T-helper 2 cell treated with Interferon-gamma antibody and Interleukin-4, amounts not matched to agents 100 ng/mL and 5 ng/mL, for 36 hours (primary cell): Measurements from ENCODE around the gene CELA3A. TPM values are rescaled to one million over a fixed set of nuclear protein-coding genes. Genes with fewer than 3 reads are reported as not detected.
"Not testable (repeated sequence)": the region's sequence is repeated elsewhere in the genome, so short reads cannot be mapped to it uniquely, and the experiment has no call there.

ENCODE experiments used
- intact Hi-C: fragments of 100-400 bp; cut with micrococcal nuclease; formaldehyde crosslinking; loops from one replicate; pipeline ENCODE4 v1.15.1; 2023
- total RNA-seq: library from RNA; stranded (reverse); gene quantifications from 2 replicates; pipeline ENCODE4 v1.2.3, GENCODE V29; 2022

The CELA3A gene
- total RNA-seq, 1 donor from 2014 or later: not detected

DNA sequence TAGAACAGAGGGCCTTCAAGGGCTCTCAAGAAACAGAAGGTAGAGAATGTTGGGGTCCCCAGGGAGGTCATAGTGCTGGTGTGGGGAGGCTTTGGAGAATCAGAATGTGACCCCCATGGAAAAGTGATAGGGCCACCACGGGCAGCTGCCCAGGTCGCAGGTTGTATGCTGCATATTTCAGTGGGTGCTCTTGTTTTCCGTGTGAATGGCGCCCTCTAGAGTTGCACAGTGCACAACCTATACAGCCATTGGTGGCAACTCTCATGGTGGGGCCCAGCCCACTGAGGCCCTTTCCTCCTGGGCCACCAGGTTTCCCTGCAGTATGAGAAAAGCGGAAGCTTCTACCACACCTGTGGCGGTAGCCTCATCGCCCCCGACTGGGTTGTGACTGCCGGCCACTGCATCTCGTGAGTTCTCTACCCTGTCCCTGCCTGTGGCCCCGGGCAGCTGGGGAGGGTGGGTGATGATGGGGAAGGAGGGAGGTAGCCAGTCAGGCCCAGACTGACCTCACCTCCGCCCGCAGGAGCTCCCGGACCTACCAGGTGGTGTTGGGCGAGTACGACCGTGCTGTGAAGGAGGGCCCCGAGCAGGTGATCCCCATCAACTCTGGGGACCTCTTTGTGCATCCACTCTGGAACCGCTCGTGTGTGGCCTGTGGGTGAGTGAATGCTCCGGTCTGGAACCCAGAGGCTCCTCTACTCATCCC is 20.8 kb upstream of the CELA3A start:
- intact Hi-C loops: not testable (repeated sequence)

DNA sequence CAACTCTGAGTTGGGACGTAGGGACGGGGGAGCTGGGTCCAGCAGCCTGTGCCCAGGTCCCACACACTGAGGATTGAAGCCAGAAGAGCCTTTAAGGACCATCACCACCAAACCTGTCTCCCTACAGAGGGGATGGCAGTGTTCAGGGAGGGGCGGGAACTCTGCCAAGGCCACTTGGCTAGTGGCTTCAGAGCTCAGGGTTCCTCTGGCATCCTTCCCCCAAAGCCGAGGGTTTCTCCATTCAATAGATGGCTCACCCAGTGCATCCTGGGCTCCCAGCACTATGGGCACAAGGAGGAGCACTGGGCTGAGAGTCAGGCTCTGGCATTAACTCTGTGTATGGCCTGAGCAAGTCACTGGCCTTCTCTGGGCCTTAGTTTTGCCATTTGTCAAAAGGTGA is 20.2 kb upstream of the CELA3A start:
- intact Hi-C loops: not testable (repeated sequence)

DNA sequence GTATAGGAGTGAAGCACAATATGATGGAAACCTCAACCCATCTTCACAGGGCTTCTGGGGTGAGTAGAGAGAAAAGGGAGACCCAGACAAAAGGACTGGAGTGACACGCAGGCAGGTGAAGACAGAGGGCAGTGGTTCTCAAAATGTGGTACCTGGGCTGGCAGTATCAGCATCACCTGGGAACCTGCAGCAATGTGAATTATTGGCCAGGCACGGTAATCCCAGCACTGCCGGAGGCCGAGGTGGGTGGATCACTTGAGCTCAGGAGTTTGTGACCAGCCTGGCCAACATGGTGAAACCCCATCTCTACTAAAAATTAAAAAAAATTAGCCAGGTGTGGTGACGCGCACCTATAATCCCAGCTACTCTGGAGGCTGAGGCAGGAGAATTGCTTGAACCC is 19.3 kb upstream of the CELA3A start:
- intact Hi-C loops: not testable (repeated sequence)

DNA sequence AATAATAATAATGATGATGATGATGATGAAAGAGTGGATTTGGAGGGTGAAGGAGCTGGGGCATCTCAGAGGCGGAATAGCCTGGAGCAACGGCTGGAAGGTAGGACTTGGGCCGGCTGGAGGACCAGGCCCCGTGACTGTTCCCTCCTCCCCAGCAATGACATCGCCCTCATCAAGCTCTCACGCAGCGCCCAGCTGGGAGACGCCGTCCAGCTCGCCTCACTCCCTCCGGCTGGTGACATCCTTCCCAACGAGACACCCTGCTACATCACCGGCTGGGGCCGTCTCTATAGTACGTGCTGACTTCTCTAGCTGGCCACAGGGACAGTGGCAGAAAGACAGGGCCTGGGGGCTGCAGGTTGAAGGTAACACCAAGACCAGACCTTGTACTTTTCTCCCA is 17.9 kb upstream of the CELA3A start:
- intact Hi-C loops: not testable (repeated sequence)

DNA sequence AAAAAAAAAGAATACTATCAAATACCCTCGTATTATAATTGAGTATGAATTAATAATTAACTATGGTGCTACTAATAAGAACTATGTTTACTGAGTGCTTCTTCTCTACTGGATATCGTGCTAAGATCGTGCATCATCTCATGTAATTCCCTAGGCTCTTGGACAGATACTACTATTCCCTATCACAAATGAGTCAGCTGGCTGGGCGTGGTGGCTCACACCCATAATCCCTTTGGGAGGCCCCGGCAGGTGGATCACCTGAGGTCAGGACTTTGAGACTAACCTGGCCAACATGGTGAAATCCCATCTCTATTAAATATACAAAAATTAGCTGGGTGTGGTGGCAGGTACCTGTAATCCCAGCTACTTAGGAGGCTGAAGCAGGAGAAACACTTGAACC is 15.6 kb upstream of the CELA3A start:
- intact Hi-C loops: loop anchor here (2.0 kb wide), 1 partner anchor 23 kb away; no protein-coding TSS in a partner anchor

DNA sequence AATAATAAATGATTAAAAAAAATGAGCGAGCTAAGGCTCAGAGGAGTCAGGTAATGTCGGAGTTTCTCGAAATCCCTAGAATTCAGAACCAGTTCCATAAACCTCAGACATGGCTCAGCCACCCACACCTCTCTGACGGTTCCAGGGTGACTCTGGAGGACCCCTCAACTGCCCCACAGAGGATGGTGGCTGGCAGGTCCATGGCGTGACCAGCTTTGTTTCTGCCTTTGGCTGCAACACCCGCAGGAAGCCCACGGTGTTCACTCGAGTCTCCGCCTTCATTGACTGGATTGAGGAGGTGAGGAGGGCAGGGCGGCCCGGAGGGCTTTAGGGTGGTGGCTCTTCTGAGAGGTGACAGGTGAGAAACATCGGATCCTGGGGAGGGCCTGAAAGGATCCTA is 15.1 kb upstream of the CELA3A start:
- intact Hi-C loops: loop anchor here (2.0 kb wide), 1 partner anchor 22 kb away; no protein-coding TSS in a partner anchor

DNA sequence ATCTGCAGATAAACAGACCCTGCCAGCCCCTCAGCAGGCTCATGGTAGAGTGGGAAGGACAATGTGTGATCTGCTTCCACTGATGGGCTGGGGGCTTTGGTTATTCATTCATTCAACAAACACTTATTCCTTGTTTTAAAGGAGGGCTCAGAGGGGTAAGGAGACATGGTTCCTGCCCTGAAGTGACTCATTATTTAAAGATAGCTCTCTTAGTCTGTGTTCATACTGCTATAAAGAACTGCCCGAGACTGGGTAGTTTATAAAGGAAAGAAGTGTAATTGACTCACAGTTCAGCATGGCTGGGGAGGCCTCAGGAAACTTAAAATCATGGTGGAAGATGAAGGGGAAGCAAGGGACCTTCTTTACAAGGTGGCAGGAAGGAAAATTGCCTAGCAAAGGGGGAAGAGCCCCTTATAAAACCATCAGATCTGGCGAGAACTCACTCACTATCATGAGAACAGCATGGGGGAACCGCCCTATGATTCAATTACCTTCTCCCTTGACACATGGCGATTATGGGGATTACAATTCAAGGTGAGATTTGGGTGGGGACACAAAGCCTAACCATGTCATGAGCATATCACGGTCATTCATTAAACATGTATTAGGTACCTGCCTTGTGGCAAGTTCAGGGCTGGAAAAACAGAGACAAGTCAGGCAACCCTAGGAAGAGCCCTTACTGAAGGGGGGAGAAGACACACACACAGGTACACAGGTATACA is 11.6 kb upstream of the CELA3A start:
- intact Hi-C loops: not testable (repeated sequence)

DNA sequence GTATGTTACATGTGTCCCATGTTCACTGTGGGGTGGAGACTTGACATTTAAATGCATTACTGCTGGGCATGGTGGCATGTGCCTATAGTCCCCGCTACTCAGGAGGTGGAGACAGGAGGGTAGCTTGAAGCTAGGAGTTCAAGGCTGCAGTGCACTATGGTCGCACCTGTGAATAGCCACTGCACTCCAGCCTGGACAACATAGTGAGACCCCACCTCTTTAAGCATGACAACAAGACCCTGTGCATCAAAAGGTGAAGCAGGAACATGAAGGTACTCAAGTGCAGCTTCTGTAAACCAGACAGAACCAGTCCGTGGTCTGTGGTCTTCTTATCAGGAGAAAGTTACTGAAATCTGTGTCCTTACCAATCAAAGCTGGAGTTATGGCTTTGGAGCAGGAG is 9.3 kb upstream of the CELA3A start:
- intact Hi-C loops: not testable (repeated sequence)

DNA sequence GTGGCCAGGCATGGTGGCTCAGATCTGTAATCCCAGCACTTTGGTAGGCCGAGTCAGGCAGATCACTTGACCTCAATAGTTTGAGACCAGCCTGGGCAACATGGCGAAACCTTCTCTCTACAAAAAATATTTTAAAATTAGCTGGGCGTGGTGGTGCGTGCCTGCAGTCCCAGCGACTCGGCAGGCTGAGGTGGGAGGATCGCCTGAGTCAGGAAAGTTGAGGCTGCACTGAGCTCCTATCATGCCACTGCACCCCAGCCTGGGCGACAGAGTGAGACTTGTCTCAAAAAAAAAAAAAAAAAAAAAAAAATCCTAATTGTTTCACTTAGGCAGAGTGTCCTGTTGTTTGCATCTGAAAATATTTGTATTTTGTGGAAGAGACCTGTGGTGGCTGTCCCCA is 6.7 kb upstream of the CELA3A start:
- intact Hi-C loops: not testable (repeated sequence)

DNA sequence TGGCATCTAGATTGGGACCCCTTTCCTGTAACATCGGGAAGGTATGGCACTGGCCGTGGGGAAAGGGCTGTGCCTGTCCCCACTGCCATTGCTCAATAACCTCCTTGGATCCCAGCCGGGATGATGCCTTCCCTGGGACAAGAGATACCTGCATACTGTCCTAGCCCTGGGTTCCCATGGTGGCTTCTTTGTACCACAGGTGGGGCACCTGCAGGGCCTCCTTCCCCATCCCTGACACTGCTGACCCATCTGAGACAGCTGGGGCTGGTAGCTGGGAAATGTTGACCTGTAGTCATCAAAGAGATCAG is 4.8 kb upstream of the CELA3A start:
- intact Hi-C loops: not testable (repeated sequence)

DNA sequence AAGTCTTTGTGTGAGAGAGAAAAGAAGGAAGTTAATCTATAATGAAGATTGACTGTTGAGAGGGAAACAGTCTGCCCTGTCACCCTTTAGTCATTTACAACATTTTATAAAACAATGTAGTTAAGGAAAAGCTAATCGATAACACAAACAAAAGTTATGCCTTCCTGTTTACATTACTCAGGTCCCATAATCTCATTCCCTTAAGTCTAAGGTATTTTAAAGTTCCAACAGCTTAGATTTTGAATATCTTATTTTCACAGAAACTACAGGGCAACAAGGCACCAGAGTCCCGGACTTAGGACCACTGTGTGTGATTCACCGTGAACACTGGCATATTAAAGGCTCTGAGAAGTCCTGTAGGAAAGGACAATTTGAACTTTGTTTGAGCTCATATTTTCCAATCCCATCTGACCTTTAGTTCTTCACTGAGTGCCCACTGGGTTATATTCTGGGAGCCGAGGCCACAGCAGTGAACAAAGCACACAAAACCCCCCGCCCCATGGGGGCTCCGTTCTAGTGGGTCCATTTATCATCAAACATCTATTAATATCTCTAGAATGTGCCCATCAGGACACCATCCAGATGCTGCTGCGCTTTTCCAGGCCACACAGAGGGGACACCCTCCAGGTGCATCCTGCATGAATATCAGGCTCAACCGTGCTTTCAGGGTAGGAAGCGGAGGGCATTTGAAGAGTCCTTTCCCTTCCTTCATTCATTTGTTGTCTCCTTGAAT is 3.4 kb upstream of the CELA3A start:
- intact Hi-C loops: not testable (repeated sequence)

DNA sequence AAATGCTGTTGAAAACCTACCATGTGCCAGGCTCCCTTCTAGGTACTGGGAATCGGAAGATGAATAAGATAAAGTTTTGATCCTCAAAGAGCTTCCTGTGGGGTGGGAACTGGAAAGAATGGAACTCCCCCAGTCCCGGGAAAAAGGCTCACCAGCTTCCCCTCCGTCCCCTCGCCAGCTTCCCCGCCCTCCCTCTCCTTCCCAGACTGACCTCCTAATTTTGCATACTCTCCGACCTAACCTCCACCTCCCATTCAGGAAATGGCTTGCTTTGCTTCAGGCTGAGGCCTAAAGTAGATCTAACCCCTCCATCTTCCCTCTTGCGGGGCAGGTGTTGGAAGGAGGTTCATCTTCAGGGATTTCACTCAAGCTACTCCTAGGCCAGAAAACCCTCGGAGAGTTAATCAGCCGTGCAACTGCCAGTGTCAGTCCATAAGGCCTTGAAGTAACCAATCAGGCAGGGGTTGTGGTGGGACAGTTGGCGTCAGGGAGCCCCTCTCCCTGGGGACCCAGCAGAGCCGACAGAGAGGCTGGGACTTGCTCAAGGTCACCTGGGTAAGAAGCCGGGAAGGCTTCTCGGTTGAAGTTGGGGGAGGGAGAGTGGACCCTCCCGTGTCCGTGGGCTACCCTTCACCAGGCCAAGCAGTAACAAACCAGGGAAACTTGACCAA is 2.7 kb upstream of the CELA3A start:
- intact Hi-C loops: not testable (repeated sequence)

DNA sequence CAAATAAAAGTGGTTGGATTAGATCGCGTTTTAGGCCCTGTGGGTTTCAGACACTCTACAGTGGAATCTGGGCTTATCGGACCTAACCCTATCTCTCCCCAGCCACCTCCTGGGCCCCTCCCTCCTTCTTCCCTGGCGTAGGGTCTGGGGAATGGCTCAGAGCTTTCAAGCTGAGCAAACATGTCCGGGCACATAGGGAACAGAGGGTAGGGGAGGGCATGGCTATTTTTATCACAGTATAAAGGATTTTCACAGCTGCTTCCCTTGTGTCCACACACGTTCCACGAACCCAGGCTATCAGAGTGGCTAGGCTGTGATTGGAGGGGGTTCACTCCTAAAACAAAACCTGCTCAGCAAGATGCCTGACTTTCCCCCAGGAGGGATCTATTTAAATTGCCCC is 1.8 kb upstream of the CELA3A start:
- intact Hi-C loops: not testable (repeated sequence)

DNA sequence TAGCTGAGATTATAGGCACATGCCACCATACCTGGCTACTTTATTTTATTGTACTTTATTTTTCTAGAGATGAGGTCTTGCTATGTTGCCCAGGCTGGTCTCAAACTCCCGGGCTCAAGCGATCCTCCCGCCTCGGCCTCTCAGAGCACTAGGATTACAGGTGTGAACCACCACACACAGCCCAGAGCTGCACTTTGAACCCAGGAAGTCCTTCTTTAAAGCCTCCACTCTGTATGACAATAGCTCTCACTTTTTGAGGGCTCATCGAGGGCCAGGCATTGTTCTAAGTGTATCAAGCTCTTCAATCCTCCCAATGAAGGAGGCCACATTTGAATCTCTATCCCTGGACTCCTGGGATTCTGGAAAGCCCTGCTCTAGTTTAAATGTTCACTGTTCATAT is 1.0 kb downstream of the CELA3A start:
- intact Hi-C loops: not testable (repeated sequence)

DNA sequence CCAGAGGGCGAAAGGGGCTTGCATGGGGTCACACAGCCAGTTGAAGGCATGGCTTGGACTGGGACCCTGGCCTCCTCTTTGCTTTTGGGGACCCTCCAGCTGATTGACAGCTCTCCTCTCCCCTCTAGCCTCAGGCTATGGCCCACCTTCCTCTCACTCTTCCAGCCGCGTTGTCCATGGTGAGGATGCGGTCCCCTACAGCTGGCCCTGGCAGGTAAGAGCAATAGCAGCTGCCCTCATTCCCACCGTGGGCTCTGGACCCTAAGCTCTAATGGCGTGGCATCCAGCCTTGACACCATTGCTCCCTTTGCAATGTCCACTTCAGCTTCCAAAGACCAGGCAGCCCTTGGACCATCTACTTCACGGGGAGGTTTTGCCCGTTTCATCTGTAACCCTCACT is 1.4 kb downstream of the CELA3A start:
- intact Hi-C loops: not testable (repeated sequence)

DNA sequence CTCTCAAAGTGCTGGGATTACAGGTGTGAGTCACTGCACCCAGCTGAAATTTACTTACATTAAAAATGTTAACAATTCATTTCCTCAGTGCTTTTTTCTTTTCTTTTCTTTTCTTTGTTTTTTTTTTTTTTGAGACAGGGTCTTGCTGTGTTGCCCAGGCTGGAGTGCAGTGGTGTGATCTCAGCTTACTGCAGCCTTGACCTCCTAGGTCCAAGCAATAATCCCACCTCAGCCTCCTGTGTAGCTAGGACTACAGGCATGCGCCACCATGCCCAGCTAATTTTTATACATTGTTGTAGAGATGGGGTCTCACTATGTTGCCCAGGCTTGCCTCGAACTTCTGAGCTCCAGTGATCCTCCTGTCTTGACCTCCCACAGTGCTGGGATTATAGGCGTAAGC is 2.5 kb downstream of the CELA3A start:
- intact Hi-C loops: not testable (repeated sequence)

DNA sequence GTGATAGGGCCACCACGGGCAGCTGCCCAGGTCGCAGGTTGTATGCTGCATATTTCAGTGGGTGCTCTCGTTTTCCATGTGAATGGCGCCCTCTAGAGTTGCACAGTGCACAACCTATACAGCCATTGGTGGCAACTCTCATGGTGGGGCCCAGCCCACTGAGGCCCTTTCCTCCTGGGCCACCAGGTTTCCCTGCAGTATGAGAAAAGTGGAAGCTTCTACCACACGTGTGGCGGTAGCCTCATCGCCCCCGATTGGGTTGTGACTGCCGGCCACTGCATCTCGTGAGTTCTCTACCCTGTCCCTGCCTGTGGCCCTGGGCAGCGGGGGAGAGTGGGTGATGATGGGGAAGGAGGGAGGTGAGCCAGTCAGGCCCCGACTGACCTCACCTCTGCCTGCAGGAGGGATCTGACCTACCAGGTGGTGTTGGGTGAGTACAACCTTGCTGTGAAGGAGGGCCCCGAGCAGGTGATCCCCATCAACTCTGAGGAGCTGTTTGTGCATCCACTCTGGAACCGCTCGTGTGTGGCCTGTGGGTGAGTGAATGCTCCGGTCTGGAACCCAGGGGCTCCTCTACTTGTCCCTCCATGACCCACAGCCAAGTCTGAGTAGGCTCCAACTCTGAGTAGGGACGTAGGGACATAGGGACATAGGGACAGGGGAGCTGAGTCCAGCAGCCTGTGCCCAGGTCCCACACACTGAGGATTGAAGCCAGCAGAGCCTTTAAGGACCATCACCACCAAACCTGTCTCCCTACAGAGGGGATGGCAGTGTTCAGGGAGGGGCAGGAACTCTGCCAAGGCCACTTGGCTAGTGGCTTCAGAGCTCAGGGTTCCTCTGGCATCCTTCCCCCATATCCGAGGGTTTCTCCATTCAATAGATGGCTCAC is 4.0 kb downstream of the CELA3A start:
- intact Hi-C loops: not testable (repeated sequence)

DNA sequence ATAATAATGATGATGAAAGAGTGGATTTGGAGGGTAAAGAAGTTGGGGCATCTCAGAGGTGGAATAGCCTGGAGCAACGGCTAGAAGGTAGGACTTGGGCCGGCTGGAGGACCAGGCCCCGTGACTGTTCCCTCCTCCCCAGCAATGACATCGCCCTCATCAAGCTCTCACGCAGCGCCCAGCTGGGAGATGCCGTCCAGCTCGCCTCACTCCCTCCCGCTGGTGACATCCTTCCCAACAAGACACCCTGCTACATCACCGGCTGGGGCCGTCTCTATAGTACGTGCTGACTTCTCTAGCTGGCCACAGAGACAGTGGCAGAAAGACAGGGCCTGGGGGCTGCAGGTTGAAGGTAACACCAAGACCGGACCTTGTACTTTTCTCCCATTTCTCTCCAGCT is 5.3 kb downstream of the CELA3A start:
- intact Hi-C loops: not testable (repeated sequence)

DNA sequence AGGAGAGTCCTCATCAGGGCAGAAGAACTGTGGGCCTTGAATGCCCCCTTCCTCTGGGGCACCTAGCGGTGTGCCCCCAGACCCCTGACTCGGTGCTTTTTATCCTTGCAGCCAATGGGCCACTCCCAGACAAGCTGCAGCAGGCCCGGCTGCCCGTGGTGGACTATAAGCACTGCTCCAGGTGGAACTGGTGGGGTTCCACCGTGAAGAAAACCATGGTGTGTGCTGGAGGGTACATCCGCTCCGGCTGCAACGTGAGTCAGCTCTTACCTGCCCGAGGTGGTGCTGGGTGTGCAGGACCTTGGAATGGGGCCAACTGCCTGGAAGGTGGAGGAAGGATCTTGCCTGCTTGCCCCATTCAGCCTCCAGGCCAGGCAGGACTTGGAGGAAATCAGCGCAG is 5.8 kb downstream of the CELA3A start:
- intact Hi-C loops: not testable (repeated sequence)

DNA sequence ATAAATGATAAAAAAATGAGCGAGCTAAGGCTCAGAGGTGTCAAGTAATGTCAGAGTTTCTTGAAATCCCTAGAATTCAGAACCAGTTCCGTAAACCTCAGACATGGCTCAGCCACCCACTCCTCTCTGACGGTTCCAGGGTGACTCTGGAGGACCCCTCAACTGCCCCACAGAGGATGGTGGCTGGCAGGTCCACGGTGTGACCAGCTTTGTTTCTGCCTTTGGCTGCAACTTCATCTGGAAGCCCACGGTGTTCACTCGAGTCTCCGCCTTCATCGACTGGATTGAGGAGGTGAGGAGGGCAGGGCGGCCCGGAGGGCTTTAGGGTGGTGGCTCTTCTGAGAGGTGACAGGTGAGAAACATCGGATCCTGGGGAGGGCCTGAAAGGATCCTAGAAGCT is 8.1 kb downstream of the CELA3A start:
- intact Hi-C loops: loop anchor here (2.0 kb wide), 1 partner anchor 23 kb away; no protein-coding TSS in a partner anchor

DNA sequence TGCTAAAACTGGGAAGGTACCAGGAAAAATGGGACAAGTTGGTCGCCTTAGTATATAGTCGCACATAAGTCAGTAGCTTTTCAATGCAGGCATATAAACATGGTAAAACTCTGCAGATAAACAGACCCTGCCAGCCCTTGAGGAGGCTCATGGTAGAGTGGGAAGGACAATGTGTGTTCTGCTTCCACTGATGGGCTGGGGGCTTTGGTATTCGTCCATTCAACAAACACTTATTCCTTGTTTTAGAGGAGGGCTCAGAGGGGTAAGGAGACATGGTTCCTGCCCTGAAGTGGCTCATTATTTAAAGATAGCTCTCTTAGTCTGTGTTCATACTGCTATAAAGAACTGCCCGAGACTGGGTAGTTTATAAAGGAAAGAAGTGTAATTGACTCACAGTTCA is 11.3 kb downstream of the CELA3A start:
- intact Hi-C loops: not testable (repeated sequence)
